SK-N-SH (cell line): Measurements from ENCODE around the gene NME3. TPM values are rescaled to one million over a fixed set of nuclear protein-coding genes. Genes with fewer than 3 reads are reported as not detected.
A peak's percentile ranks its signal among the peaks of the same experiment; 100 is the strongest.

Source experiments
- CTCF ChIA-PET: fragments of 300-600, 350-600 bp; formaldehyde crosslinking; extraction: SDS; loops from one replicate; lab custom pipeline; 2021; lab: Yijun Ruan, JAX
- POLR2A ChIA-PET: fragments of 350-600 bp; sonication (Branson Sonifier 250); formaldehyde crosslinking; extraction: SDS; loops from one replicate; lab custom pipeline; 2020; ENCODE audit warnings: antibody characterized with exemption, inconsistent platforms; lab: Yijun Ruan, JAX
- DNase-seq: peaks from one replicate; pipeline ENCODE4 v3.0.0; 2012
- H2AFZ ChIP-seq: fragments of 200-600 bp; sonication (generic); 2 replicates; pipeline ENCODE4 v1.8.1; 2016; ENCODE audit warnings: antibody characterized with exemption, mild to moderate bottlenecking, low read depth
- H3F3A ChIP-seq: fragments of 200-600 bp; sonication (generic); replicated peaks from 2 replicates; pipeline ENCODE3; 2016; ENCODE audit warnings: antibody characterized with exemption, mild to moderate bottlenecking; ENCODE audit not compliant: insufficient read depth
- H3K27ac ChIP-seq, 2 experiments: fragments of 200-500 bp in 1 of 2; fragments of 200-600 bp in 1 of 2; sonication (Bioruptor generic) in 1 of 2; sonication (generic), shearing (Covaris generic) in 1 of 2; 2 replicates each; pipeline versions ENCODE4 v1.5.1 to v1.6.1; 2014 to 2016; ENCODE audit warnings: low read depth in 2 of 2, inconsistent platforms in 1 of 2, low read length in 1 of 2, mild to moderate bottlenecking in 1 of 2, mixed read lengths in 1 of 2
- H3K27me3 ChIP-seq: fragments of 200-600 bp; sonication (generic), shearing (Covaris generic); 2 replicates; pipeline ENCODE4 v1.6.1; 2016; ENCODE audit warnings: mixed run types; ENCODE audit not compliant: insufficient read depth
- H3K36me3 ChIP-seq, 2 experiments: fragments of 200-500 bp in 1 of 2; fragments of 200-600 bp in 1 of 2; sonication (Bioruptor generic) in 1 of 2; sonication (generic) in 1 of 2; replicated peaks in 1 of 2; 2 replicates each; pipeline versions ENCODE3 to v1.5.1; 2014 to 2016; ENCODE audit warnings: low read length in 1 of 2, mild to moderate bottlenecking in 1 of 2; ENCODE audit not compliant: insufficient read depth in 2 of 2, control insufficient read depth in 1 of 2
- H3K4me1 ChIP-seq, 2 experiments: fragments of 200-500 bp in 1 of 2; fragments of 200-600 bp in 1 of 2; sonication (Bioruptor generic) in 1 of 2; sonication (generic), shearing (Covaris generic) in 1 of 2; 2 replicates each; pipeline versions ENCODE4 v1.5.1 to v1.6.1; 2014 to 2016; ENCODE audit warnings: low read depth in 1 of 2, low read length in 1 of 2, mixed run types in 1 of 2; ENCODE audit not compliant: insufficient read depth in 2 of 2, control insufficient read depth in 1 of 2
- H3K4me2 ChIP-seq: fragments of 200-600 bp; sonication (generic), shearing (Covaris generic); 2 replicates; pipeline ENCODE4 v1.6.1; 2017; ENCODE audit warnings: mixed run types
- H3K4me3 ChIP-seq, 2 experiments: fragments of 200-500 bp in 1 of 2; fragments of 200-600 bp in 1 of 2; sonication (Bioruptor generic) in 1 of 2; sonication (generic), shearing (Covaris generic) in 1 of 2; 2 replicates each; pipeline versions ENCODE4 v1.5.1 to v1.8.1; 2014 to 2016; ENCODE audit warnings: low read depth in 2 of 2, inconsistent platforms in 1 of 2, low read length in 1 of 2, mild to moderate bottlenecking in 1 of 2, mixed read lengths in 1 of 2, moderate library complexity in 1 of 2
- H3K79me2 ChIP-seq: fragments of 200-600 bp; sonication (generic); 2 replicates; pipeline ENCODE4 v1.8.1; 2017; ENCODE audit warnings: mild to moderate bottlenecking; ENCODE audit not compliant: insufficient read depth
- H3K9ac ChIP-seq: fragments of 200-600 bp; sonication (generic); 2 replicates; pipeline ENCODE4 v1.6.1; 2017; ENCODE audit warnings: mixed run types
- H3K9me2 ChIP-seq: fragments of 200-600 bp; sonication (generic); 2 replicates; pipeline ENCODE4 v1.6.1; 2017; ENCODE audit warnings: mixed run types
- H3K9me3 ChIP-seq: fragments of 200-600 bp; sonication (generic); 2 replicates; pipeline ENCODE4 v1.6.1; 2017; ENCODE audit warnings: mixed run types, mild to moderate bottlenecking, moderate library complexity
- H4K20me1 ChIP-seq: fragments of 200-600 bp; sonication (generic); 2 replicates; pipeline ENCODE4 v1.6.1; 2017; ENCODE audit warnings: mild to moderate bottlenecking, mixed run types; ENCODE audit not compliant: insufficient read depth
- GABPA ChIP-seq: IDR thresholded peaks from 2 replicates; pipeline ENCODE4 v1.4.0; 2012; ENCODE audit warnings: low read depth, mild to moderate bottlenecking
- TAF1 ChIP-seq: IDR thresholded peaks from 2 replicates; pipeline ENCODE4 v1.6.1; 2012; ENCODE audit warnings: low read depth, mild to moderate bottlenecking, low read length, moderate library complexity, borderline replicate concordance
- TEAD4 ChIP-seq: IDR thresholded peaks from 2 replicates; pipeline ENCODE4 v1.4.0; 2012; ENCODE audit warnings: mild to moderate bottlenecking, borderline replicate concordance; ENCODE audit not compliant: insufficient read depth
- WGBS: methylation state at CpG from one replicate; pipeline ENCODE4 v1.1.6; 2017; ENCODE audit warnings: low lambda C conversion rate; 5-methylcytosine and 5-hydroxymethylcytosine counted together
- polyA plus RNA-seq, 3 experiments: library from polyadenylated mRNA; depleted of rRNA; stranded (reverse); fragments of >200 nt; gene quantifications; 2 replicates each; pipeline ENCODE4 v1.2.3, GENCODE V29; 2012
- TF ChIP-seq, protein P1 (sequence below): fragments of 150-350 bp; IDR thresholded peaks from 2 replicates; pipeline ENCODE4 v1.6.1; 2017; ENCODE audit warnings: antibody characterized with exemption, low read length, low read depth, borderline replicate concordance
- TF ChIP-seq, protein P2 (sequence below): IDR thresholded peaks from 2 replicates; pipeline ENCODE4 v1.4.0; 2012; ENCODE audit warnings: low read depth, borderline replicate concordance
- TF ChIP-seq, protein P3 (sequence below): IDR thresholded peaks from 2 replicates; pipeline ENCODE4 v1.4.0; 2012; ENCODE audit warnings: low read depth

Gene NME3
- polyA plus RNA-seq, 1 of the 3 experiments (the other 2 are of a cell fraction): 77.2 TPM

DNA sequence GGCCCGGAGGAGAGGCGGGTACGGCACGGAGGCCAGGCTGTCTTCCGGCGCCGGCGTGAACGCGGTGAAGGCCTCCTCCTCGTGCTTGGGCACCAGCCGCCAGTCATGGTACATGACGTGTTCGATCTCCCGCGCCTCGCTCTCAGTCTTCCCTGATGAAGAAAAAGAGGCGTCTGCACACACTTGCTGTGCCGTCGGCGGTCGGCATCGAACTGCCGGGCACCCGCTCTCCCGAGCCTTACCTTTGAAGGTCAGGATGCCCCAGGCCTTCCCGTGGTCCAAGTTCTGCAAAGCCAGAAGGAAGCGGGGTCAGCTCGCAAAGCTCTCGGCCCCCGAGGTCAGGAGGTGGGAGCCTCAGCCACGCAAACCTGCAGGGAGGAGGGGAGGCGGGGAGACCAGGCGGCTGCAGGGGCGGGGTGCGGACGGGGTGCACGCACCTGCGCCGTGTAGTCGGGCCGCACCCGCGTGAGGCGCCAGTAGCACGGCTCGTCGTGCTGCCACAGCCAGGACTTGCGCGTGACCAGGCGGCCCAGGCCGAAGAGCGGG lies 1.1 kb upstream of the NME3 start, which contains the start of gene EME2:
TSS of gene EME2 (plus strand) at position 449 of the 546 bp plus-strand sequence. CDS start 418 bp downstream, outside the sequence.
- ChIA-PET CTCF (interaction anchor here (0.6 to 4.4 kb wide), 9 partner anchors 9 to 410 kb away, joined by 3 to 40 read pairs (median 3); partner anchors contain the start of genes FAHD1, HAGH, MAPK8IP3 and NUBP2), POLR2A (interaction anchor here (0.6 to 3.8 kb wide), 5 partner anchors 10 to 382 kb away, joined by 3 to 24 read pairs (median 5); partner anchors contain the start of genes JPT2, MAPK8IP3, NUBP2 and SPSB3)
- 2% methylated on average over 33 of the region's 53 CpGs for WGBS
- Histone ChIP-seq H3F3A (peaks cover 11% of the 10 kb centered on the region), H3K79me2 (peaks cover 31% of the 10 kb centered on the region), H2AFZ (no peak within 1 kb of the TSS), H3K9me3 (no peaks in the 10 kb centered on the region), H4K20me1 (0 out of 2 replicates have a peak, but pooled peaks cover 11% of the 10 kb centered on the region), H3K9me2 (no peaks in the 10 kb centered on the region), H3K27ac (peak within 1 kb of the TSS; percentile 78 to 92), H3K4me1 (peaks cover 0 to 32% of the 10 kb centered on the region in 2 experiments; a peak in 2 of 4 replicates), H3K4me2 (peak within 1 kb of the TSS; percentile 95), H3K4me3 (peak within 1 kb of the TSS; percentile 90 to 91), H3K9ac (peak within 1 kb of the TSS; percentile 93), H3K27me3 (no peaks in the 10 kb centered on the region), H3K36me3 (peaks cover 6 to 41% of the 10 kb centered on the region in 2 experiments)
- peak; percentile 52 for DNase-seq
- TF ChIP-seq, protein P1, sequence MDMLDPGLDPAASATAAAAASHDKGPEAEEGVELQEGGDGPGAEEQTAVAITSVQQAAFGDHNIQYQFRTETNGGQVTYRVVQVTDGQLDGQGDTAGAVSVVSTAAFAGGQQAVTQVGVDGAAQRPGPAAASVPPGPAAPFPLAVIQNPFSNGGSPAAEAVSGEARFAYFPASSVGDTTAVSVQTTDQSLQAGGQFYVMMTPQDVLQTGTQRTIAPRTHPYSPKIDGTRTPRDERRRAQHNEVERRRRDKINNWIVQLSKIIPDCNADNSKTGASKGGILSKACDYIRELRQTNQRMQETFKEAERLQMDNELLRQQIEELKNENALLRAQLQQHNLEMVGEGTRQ: no peak
- TF ChIP-seq, protein P2, sequence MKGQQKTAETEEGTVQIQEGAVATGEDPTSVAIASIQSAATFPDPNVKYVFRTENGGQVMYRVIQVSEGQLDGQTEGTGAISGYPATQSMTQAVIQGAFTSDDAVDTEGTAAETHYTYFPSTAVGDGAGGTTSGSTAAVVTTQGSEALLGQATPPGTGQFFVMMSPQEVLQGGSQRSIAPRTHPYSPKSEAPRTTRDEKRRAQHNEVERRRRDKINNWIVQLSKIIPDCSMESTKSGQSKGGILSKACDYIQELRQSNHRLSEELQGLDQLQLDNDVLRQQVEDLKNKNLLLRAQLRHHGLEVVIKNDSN: no peak
- TF ChIP-seq GABPA (no peak), TEAD4 (no peak)
- TF ChIP-seq, protein P3, sequence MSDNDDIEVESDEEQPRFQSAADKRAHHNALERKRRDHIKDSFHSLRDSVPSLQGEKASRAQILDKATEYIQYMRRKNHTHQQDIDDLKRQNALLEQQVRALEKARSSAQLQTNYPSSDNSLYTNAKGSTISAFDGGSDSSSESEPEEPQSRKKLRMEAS: 0 out of 2 replicates have a peak, but pooled peaks have one; percentile 18

DNA sequence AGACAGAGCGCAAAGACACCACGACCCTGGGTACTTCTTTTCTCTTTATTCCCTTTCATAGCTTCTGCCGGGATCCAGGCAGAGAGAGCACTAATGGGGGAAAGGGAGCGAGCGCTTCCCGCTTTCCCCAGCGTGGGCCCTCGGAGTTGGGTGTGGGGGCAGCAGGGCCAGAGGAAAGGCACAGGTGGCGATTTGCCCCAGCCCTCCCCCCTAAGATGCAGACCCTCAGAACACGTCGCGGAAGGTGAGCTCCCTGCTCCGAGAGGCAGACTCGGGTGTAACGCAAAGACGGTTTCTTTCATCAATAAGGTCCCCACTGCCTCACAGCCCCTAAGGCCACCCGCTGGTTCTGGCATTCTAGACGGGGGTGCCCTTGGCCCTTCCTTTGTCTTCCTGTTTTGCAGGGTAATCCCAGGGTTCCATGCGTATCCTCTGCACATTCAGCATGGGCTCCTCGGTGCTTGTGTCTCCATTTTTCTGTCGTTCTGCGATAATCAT lies 570 bp upstream of the NME3 start:
- ChIA-PET CTCF (interaction anchor here (0.6 to 4.4 kb wide), 4 partner anchors 9 to 887 kb away, joined by 3 to 40 read pairs (median 8); partner anchors contain the start of genes MAPK8IP3, NUBP2 and SPSB3), POLR2A (interaction anchor here (1.2 to 3.8 kb wide), 3 partner anchors 10 to 200 kb away, joined by 5 to 24 read pairs (median 5); partner anchors contain the start of genes JPT2, NUBP2, SPSB3 and TBL3)
- no peak for DNase-seq
- Histone ChIP-seq H3K4me3 (peak overlapping the region; percentile 90 to 91), H3K27me3 (no peaks in the 10 kb centered on the region), H3K4me1 (peaks cover 0 to 32% of the 10 kb centered on the region in 2 experiments; a peak in 2 of 4 replicates), H2AFZ (no peak overlapping the region), H3K27ac (peak overlapping the region; percentile 78 to 92; a peak in 3 of 4 replicates), H3K9ac (peak overlapping the region; percentile 93; the same call in 1 of the 2 replicates), H3F3A (peaks cover 11% of the 10 kb centered on the region), H3K36me3 (peaks cover 6 to 41% of the 10 kb centered on the region in 2 experiments), H3K9me2 (no peaks in the 10 kb centered on the region), H3K79me2 (peaks cover 31% of the 10 kb centered on the region), H3K4me2 (peak overlapping the region; percentile 95), H4K20me1 (0 out of 2 replicates have a peak, but pooled peaks cover 11% of the 10 kb centered on the region), H3K9me3 (no peaks in the 10 kb centered on the region)
- 17% methylated on average over 20 of the region's 22 CpGs for WGBS
- TF ChIP-seq, protein P3: 0 out of 2 replicates have a peak, but pooled peaks have one; percentile 3
- TF ChIP-seq TAF1: no peak
